Breast epithelium (tissue), 3 donors: ENCODE measurements around the gene DMAC1.

Experiments used
- POLR2A ChIP-seq: fragments of 450-650 bp; IDR thresholded peaks from one replicate; pipeline ENCODE4 v1.6.1; 2016; ENCODE audit warnings: antibody characterized with exemption, mild to moderate bottlenecking, moderate library complexity
- TF ChIP-seq, protein P1 (sequence below), 3 donors: fragments of 450-650 bp; IDR thresholded peaks; one replicate each; pipeline ENCODE4 v1.5.1; 2016 to 2017; ENCODE audit warnings: antibody characterized with exemption in 3 of 3, mild to moderate bottlenecking in 3 of 3, moderate library complexity in 3 of 3

DNA sequence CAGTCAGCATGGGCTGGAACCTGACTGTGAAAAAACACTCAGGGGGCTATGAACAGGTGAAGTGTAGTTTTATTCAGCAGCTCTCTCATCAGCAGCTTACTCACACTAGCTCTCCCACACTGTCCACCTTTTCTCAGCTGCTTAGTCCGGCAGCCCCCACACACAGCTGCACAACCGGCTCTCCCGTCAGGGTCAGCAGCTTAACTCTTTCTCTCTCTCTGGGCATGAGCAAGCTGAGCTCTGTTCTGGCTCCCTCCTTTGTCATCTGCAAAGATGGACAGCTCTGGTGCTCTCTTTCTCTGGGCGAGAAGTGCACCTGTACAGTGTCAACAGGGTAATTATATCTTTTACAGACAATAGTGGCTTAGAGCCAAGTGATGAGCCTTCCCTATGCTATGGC lies 8.2 kb downstream of the DMAC1 start:
- TF ChIP-seq POLR2A: no peak
- TF ChIP-seq, protein P1, sequence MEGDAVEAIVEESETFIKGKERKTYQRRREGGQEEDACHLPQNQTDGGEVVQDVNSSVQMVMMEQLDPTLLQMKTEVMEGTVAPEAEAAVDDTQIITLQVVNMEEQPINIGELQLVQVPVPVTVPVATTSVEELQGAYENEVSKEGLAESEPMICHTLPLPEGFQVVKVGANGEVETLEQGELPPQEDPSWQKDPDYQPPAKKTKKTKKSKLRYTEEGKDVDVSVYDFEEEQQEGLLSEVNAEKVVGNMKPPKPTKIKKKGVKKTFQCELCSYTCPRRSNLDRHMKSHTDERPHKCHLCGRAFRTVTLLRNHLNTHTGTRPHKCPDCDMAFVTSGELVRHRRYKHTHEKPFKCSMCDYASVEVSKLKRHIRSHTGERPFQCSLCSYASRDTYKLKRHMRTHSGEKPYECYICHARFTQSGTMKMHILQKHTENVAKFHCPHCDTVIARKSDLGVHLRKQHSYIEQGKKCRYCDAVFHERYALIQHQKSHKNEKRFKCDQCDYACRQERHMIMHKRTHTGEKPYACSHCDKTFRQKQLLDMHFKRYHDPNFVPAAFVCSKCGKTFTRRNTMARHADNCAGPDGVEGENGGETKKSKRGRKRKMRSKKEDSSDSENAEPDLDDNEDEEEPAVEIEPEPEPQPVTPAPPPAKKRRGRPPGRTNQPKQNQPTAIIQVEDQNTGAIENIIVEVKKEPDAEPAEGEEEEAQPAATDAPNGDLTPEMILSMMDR (IDR thresholded peaks at IDR 0.05): no peak
